ENCODE data around the gene ARHGEF4.

- no peak for TF ChIP-seq FOXA1 (IDR thresholded peaks at IDR 0.05)
- TF ChIP-seq, protein P1, sequence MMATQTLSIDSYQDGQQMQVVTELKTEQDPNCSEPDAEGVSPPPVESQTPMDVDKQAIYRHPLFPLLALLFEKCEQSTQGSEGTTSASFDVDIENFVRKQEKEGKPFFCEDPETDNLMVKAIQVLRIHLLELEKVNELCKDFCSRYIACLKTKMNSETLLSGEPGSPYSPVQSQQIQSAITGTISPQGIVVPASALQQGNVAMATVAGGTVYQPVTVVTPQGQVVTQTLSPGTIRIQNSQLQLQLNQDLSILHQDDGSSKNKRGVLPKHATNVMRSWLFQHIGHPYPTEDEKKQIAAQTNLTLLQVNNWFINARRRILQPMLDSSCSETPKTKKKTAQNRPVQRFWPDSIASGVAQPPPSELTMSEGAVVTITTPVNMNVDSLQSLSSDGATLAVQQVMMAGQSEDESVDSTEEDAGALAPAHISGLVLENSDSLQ (IDR thresholded peaks at IDR 0.05), result no peak
- no peak for TF ChIP-seq ELF4 (IDR thresholded peaks at IDR 0.05)
- no peak for TF ChIP-seq FOXM1 (IDR thresholded peaks at IDR 0.05; ENCODE audit: borderline replicate concordance)
- TF ChIP-seq BHLHE40 (IDR thresholded peaks at IDR 0.05; ENCODE audit: borderline replicate concordance), result no peak
- TF ChIP-seq SP1 (IDR thresholded peaks at IDR 0.05), result no peak
- TF ChIP-seq CTBP1 (IDR thresholded peaks at IDR 0.05; ENCODE audit: borderline replicate concordance), result no peak
- TF ChIP-seq SUZ12 (IDR thresholded peaks at IDR 0.05), result no peak
- no peak for TF ChIP-seq NFRKB (IDR thresholded peaks at IDR 0.05)
- no peak for TF ChIP-seq LEF1 (IDR thresholded peaks at IDR 0.05; ENCODE audit: borderline replicate concordance)
- TF ChIP-seq FOXK2 (IDR thresholded peaks at IDR 0.05), result no peak
- TF ChIP-seq TARDBP (IDR thresholded peaks at IDR 0.05), result no peak
- TF ChIP-seq ZNF384 (IDR thresholded peaks at IDR 0.05), result no peak
Observed at GRCh38 chr2:131004446-131005209, 167.9 kb downstream of the ARHGEF4 start.

Data from HEK293T (cell line).